NK-92 treated with Interleukin-12 subunit alpha and Interleukin-12 subunit beta, amount 100 ng/mL, for 24 hours (cell line): ENCODE measurements around the gene USP40.

Experiments
- DNase-seq: peaks from one replicate; lab custom pipeline; 2025; lab: John Stamatoyannopoulos, UW

Gene USP40

DNA sequence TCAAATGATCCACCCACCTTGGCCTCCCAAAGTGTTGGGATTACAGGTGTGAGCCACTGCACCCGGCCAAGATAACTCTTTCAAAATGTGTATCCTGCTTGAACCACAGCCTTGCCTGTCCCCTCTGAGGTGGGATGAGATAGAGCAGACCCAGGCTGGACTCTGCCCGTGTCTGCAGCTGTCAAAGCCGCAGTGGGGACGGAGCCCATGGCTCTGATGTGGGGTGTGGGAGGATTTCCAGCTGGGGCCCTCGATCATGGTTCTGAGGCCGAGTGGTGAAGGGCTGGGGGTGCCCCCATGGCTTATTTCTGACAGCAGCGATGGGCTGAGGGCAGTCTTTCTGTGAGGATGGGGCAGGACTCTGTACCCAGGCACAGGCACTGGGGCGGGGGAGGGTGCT is 107.8 kb downstream of the USP40 start:
- DNase-seq = no peak

DNA sequence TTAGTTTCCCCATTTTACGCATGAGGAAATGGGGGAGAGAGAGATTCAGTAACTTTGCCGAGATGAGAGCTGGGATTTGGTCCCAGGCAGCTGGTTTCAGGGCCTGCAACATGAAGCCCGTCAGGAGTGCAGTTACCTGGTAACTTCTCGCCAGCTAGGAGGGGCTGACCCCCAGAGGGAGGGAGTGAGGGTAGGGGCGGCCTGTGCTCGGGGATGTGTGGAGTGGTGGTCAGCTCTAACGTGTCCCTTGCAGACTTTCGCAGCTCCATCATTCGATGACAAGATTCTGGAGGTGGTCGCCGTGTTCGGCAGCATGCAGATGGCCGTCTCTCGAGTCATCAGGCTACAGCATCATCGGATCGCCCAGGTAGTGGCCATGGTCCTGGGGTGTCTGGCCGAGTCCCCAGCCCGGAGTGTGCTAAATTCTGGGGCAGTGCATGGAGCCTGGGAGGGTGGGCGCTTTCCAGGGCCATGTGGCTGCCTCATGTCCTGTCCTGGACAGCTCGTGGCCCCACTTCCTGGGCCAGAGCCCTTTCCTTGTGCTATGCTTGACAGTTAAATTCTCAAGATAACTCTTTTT is 108.5 kb downstream of the USP40 start:
- no peak for DNase-seq

DNA sequence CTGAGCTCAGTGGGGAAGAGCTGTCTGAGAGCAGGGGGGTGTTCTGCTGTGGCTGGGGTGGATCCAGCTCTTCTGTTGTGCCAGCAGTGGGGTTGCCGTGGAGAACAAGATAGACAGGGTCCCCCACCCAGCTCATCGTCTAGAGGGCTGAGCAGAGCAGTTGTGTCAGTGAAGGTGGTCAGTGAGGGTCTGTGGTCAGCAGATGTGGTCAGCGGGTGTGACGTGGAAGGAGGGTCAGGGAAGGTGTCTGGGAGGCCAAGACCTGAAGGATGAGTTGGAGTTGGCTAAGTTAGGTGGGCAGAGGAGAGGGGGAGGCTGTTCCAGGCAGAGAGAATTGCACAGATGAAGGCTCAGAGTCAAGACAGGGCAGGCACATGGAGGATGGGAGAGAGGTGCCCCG is 109.2 kb downstream of the USP40 start:
- DNase-seq = no peak

DNA sequence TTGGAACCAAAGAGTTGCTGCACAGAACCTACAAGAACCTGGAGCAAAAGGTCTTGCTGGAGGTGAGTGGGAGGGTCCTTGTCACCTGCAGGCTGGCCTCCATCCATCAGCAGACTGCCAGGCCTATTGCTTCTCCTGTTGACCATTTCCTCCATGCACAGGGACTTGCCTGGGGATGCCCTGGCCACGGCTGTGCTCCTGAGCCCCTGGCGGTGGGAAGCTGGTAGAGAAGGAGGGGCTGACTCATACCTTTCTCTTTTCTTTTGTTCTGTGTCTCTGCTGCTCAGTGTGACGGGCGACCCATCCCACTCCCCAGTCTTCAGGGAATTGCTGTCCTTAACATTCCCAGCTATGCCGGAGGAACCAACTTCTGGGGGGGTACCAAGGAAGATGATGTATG is 109.6 kb downstream of the USP40 start:
- no peak for DNase-seq

DNA sequence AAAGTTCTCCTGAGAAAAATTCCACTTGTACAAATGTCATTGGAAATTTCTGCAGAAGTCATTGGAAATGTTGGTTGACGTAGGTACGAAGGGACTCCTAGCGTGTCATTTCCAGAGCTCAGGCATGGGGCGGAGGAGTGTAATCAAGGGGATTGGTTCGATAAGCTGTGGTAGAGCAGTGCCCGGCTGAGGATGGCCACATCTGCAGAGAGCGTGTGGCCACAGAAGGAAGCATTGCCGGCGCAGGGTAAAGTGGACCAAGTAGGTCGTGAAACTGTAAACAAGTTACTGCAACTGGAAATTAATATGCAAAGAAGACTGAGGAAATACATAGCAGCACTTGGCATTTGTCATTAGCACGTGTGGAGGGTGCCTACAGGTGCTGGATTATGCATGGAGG is 110.5 kb downstream of the USP40 start:
- DNase-seq = no peak

DNA sequence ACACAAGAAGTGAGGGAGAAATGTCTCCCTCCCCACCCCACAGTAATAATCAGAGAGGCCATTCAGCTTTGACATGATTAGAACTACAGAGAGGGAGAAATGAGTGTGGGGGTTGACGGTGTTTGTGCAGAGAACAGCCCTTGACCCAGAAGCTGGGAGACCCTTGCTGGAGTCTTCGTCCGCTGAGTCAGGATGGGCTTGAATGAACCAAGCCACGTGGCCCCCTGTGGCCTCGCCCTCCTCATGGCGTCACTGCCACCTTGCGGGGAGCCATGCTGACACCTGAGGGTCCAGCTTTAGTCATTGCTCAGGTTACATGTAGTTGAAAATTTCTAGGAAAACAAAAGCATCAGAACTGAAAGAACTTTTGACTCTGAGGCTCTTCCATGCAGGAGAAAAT is 111.1 kb downstream of the USP40 start:
- DNase-seq = no peak

DNA sequence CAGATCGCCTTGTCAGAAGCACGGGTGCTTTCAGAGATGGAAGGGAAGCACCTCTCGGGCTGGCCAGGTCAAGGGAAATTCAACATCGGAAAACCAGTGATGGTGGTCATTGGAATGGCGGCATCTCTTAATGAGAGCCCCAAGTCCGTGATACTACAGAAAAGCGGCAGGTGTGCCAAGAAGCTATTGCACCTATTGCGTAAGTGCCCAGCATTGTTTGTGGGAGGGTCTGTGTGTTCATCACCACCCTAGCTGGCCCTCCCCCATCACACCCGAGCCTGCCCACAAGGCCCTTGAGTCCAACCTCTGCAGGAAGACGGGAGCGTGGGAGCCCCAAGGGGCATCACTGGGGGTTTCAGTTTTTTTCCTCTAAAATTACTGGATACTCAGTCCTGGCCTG is 111.6 kb downstream of the USP40 start:
- no peak for DNase-seq

DNA sequence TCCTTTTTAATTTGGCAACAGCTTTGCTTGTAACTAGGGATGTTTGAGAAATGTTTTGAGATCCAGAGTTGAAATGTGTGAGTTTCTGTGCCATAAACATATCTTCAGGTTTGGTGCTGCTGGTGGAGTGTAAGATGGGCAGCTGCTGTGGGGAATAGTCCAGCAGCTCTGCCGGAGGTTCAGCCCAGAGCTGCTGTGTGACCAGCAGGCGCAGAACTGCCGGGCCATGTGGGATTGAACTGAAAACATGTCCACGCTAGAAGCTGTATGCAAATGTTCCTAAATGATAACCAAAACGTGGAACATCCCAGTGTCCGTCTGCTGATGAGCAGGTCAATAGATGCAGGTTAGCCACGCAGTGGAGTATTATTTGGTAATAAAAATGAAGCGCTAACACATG is 112.7 kb downstream of the USP40 start:
- no peak for DNase-seq

DNA sequence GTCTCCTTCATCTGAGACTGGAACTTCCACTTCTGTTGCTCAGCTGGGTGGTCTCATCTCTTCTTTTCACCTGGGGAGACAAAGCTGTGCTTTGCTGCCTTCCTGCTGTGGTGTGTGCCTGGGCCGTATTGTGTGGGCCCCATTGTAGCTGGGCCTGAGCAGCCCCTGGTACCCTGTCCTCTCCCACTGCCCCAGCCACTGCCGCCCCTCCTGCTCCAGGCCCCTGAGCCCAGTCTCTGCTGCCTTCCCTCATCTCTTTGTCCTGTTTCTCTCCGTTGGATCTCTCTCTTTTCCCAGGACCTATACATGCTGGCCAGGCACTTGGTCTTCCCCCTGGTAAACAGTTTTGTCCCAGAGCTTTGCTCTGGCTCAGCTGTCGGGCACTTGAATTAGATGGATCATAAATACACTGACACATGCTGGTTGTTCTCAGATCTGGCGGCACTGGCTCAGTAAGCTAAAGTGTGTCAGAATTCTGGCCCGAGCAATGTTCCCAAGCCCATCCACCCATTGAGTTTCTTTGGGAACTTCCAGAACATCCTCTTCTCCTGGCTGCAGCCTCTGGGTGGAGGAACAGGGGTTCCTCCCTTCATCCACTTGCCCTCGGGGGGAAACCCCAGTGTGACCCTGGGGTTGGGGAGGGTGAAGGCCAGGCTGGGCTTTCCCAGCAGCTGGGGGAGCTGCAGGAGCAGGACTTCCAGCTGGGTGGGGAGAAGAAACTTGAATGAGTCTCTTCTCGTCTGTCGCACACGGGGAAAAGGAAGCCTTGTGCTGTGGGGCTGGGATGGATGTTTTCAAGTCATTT is 113.3 kb downstream of the USP40 start:
- DNase-seq = no peak

DNA sequence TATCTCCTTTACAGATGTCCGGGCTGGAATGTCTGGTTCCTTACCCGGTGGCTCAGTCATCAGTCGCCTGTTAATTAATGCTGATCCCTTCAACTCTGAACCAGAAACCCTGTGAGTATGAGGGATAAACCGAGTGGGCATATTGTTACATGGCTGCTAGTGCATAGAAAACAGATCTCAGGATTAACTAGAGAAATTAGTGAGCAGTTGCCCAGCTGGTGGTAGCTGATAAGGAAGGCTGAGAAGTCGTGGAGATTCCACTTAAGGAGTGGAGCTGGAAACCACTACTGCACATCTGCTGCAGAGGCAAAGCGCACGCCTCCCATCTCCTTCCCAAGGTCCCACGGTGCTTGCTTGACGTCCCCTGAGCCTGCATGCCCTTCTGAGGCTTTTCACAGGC is 114.6 kb downstream of the USP40 start:
- DNase-seq = no peak

DNA sequence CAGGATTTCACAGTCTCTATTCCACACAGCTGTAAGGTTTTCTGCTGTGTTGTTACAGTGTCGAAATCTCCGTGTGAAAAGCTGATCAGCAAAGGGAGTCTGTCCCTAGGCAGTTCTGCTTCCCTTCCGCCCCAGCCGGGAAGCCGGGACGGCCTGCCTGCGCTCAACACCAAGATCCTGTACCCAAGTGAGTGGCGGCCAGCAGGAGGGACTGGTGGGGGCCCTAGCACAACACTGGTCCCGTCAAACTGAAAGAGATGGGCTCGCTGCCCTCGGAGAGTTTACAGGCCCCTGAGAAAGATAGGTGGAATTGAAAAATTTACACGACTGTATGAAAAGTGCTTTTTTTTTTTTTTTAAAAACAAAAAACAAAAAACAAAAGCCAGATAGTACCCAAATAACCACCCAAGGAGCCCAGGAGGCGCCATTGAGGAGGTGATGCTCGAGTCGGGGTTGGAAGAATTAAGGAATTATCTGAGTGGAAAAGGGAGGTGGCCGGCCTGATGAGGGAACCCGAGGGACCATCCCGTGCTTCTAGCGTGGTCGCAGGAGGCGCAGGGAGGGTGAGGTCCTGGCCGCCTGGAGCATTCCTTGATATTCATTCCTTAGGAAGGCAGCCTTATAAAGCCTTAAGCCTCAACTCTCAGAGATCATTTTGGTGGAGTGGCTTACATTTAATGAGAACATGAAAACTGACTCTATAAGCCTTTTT is 115.6 kb downstream of the USP40 start:
- no peak for DNase-seq

DNA sequence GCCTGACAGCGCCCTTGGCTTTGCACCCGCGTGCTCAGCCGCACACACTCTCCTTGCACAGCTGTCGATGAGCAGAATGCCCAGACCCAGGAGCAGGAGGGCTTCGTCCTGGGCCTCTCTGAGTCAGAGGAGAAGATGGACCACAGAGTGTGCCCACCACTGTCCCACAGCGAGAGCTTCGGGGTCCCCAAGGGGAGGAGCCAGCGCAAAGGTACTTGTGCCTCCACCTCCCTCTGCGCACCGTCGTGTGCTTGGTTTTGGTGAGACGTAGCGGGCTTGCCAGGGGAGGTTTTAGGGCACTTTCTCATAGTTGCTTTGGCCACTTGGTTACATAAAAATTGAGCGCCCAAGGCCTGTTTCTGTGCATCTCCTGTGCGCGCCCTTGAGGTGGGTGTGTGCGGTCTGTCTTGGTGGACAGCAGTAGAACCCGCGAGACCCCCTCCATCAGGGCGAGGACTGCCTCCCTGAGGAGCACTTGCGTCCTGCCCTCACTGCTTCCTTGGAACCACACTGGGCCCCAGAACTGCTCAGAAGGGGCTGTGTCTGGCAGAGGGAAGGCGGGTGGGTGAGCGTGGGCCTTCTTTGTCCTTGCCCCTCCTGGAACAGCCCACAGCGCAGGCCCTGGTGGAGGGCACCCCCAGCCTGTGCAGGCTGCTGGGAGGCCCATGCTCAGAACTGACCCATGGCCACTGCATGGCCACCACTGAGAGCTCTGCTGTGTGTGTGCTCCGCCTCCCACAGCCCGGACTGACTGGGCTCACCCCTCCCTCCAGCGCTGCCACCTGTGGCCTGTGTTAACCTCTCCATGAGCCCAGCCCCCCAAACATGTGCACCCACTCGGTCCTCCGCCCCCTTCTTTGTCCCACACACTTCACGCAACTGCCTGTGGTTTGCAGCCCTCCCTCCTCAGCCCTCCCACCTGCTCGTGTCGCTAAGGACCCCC is 116.4 kb downstream of the USP40 start:
- DNase-seq = no peak

DNA sequence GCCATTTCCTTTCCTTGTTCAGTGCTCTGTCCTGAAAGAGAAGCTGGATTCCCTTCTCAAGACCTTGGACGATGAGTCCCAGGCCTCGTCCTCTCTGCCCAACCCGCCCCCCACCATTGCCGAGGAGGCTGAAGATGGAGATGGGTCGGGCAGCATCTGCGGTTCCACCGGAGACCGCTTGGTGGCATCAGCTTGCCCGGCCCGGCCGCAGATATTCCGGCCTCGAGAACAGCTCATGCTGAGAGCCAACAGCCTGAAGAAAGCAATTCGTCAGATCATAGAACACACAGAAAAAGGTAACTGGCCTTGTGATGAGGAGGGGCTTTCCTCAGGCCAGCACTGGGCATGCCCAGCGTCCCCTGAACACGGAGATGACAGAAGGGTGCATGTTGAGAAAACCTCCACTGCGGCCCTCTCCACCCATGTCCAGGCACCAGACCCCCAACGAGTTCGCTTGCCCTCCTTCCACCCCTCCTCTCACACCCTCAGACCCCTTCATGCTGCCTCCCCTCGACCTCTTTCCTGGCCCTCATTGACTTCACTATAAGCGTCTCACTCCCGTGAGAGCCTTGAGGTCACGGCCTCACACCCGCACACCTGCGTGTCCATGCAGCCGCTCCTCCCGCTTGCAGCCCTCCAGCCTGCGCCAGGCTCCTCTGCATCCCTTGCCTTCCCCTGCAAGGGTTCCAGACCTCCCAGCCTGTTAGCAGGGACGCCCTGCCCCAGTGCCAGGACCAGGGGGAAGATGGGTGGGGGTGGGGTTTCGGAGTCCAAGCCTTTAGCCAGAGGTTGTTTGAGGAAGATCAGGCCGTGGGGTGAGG is 117.3 kb downstream of the USP40 start:
- DNase-seq = no peak

DNA sequence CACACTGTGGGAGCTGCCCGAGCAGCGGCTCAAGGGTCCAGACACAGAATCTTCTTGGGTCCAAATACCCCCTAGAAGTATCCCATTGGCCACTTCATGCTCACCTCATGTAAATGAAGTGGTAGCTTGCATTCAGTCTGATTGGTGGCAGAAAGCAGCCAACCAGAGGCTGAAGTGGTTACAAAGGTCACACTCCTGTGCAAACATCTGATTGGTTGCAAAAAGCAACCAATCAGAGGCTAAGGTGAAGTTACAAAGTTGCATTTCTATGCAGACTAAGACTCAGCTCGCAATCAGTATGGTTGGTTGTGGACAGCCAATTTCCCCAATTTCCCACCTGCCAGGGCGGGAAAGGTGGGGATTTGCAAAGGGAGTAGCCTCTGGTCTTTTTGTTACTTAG is 118.0 kb downstream of the USP40 start:
- DNase-seq = no peak

DNA sequence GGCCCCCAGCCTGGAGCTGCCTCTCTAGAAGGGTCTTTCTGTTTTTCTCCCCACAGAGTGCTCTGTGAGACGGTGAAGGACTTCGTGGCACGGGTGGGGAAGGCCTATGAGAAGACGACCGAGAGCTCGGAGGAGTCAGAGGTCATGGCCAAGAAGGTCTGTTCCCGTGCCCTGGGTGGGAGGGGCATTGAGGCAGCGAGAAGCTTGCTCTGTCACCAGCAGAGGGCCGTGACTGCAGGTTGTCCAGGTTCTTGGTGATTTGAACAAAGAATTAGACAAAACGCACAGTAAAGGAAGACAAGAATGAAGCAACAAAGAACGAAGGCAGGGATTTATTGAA is 118.4 kb downstream of the USP40 start:
- DNase-seq = no peak

DNA sequence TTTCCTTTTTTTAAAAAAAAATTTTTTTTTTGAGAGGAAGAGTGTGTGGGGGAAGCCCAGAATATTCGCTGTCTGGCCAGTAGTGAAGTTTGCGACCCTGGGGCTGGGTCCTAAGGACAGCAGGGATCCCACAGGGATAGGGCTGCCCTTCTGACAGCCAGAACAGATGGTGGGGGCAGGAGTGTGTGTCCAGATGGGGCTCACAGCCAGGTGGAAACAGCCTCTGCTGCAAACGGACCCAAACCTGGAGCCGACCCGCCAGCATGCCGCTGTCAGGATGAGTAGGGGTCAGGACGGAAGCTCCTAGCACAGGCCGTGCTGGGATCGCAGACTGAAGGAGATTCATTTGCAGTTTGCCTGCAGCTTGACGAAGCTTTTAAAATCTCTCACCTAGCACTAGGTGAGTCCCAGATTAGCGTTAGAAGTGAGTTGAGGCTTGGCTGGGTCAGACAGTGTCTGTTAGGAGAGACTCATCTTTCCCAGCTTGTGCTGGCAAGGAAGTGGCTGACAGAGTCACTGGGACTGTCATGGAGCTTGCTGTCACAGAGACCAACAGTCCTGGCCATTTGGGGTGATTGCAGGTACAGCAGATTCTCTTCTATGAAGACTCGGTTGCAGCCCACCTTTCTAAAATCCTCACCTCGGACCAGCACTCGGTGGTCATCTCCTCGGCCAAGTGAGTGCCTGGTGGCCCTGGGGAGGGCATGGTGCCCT is 118.9 kb downstream of the USP40 start:
- no peak for DNase-seq

DNA sequence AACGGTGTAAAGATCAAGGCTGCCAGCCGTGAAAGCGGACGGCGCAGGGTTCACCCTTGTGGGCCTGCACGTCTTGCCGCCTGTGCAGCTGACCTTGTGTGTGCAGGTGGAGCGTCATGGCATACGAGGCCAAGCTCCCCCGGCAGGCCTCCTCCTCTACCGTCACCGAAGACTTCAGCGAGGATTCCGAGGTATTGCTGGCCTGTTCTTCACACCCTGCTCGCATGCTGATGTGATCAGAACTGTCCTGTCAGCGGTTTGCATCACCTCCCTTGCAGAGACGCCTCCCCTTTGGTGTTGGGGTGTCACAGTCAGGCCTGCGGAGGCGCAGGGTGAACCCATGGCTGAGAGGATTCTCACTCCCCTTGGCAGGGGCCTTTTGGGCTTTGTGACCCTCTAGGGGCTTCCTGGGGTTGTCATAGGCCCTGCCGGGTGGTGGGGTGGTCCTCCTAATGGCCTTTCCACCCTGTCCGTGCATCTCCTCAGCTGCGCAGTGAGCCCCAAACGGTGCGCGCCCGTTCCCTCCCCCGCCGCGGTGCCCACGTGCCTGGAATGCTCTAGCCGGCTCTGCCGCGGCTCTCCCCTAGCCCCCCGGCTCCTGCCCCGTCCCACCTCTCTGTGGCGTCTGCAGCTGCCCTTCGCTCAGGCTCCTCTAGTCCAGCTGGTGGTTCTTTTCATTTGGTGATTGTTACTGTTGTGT is 119.8 kb downstream of the USP40 start:
- DNase-seq = no peak

DNA sequence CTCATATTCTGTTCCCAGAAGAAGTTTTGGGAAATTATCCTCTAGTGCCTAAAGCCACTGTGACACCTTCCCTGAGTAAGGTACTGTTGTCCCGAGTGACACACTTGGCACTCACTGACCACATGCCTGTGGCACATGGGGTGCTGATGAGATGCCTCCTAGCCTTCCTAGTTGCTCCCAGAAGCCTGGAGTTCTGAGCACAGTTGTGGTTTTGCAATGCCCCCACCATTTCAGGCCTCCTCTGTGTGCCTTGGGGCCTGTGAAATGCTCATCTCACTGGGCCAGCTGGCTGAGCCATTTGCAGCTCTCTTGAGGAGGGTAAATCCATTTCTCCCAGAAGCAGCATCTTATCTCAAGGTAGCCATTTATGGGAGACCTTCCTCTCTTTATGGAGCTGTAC is 120.5 kb downstream of the USP40 start:
- no peak for DNase-seq

DNA sequence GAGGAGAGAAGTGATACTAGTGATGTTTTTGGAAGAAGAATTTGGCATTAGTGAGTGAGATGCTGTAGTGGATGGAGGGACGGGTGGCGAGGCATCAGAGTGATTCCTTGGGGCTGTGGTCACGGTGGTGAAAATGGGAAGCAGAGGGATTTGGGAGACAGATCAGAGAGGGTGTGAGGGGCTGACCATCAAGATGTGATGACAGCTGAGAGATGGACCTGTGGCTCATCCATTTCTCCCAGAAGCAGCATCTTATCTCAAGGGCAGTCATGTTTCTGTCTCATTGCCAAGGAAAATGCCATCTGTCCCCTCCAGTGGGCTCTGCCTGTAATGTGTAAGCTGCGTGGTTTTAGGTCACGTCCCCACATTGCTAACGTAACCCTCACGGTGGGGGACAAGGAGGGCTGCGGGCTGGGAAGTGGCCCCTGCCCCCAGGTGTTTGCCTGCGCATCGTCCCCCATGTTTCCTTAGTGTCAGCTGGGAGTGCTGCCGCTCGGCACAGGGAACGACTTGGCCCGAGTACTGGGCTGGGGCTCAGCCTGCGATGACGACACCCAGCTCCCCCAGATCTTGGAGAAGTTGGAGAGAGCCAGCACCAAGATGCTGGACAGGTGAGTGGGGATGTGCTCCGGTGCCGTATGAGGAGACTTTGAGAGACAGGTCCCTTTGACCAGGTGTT is 121.3 kb downstream of the USP40 start:
- DNase-seq = no peak

DNA sequence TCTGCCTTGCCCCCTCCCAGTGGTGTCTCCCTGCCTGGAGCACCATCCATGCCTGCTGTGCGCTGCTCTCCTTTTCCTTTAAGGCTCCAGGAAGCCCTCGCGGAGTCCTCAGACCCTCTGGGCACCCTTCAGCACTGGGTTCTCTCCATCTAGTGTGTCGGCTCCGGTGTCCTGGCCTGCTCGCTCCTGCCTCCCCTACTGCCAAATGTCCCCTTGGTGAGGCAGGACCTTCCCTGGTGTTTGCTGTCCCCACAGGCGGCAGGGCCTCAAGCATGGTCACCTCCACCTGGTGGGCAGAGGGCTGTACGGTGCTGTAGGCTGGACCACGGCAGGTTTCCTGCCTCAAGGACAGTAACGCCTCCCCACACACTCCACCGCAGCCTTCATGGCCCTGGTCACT is 122.1 kb downstream of the USP40 start:
- DNase-seq = no peak
